Kidney epithelial cell (primary cell): Measurements from ENCODE around the gene BAHCC1. TPM values are rescaled to one million over a fixed set of nuclear protein-coding genes. Genes with fewer than 3 reads are reported as not detected.

Experiments
- DNase-seq: peaks from one replicate; pipeline ENCODE4 v3.0.0-alpha.2; 2010; ENCODE audit warnings: low read depth
- H3K27me3 ChIP-seq: 2 replicates; pipeline ENCODE4 v1.6.0; 2011; ENCODE audit warnings: low read length; ENCODE audit not compliant: control insufficient read depth, insufficient read depth
- H3K36me3 ChIP-seq: 2 replicates; pipeline ENCODE4 v1.5.1; 2011; ENCODE audit warnings: low read length; ENCODE audit not compliant: control insufficient read depth, insufficient read depth
- H3K4me3 ChIP-seq: 2 replicates; pipeline ENCODE4 v1.5.1; 2011; ENCODE audit warnings: low read depth, mild to moderate bottlenecking, control low read depth, low read length
- total RNA-seq: library from RNA; depleted of rRNA; stranded (reverse); fragments of >200 nt; gene quantifications from 2 replicates; pipeline ENCODE4 v1.2.3, GENCODE V29; 2015
- TF ChIP-seq, protein P1 (sequence below): IDR thresholded peaks from 2 replicates; pipeline ENCODE4 v1.5.1; 2011; ENCODE audit warnings: mild to moderate bottlenecking, moderate library complexity, low read length, control low read depth, inconsistent platforms; ENCODE audit not compliant: insufficient read depth, poor library complexity, severe bottlenecking

BAHCC1 gene
- total RNA-seq, 1 donor from 2014 or later = 6.6 TPM

DNA sequence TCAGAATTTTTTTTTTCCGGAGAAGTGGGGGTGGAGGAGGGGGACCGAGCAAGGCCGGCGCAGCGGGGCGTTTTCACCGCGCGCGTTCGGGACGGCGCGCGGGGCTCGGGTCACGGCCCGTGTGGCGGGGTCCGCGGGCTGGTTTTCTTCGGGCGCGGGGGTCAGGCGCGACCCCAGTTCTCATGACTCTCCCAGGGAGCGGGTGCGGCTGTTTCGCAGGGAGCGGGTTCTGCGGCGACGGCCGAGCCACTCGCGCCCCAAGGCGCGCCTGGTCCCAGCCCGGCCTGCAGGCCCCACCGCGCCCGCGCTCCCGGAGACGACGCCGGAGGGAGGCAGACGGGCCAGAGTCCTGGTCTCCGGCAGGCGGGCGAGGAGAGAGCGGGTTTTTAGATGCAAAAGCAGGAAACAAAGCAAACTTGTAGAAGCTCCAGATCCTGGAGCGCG lies 1.0 kb downstream of the BAHCC1 start:
- TF ChIP-seq, protein P1, sequence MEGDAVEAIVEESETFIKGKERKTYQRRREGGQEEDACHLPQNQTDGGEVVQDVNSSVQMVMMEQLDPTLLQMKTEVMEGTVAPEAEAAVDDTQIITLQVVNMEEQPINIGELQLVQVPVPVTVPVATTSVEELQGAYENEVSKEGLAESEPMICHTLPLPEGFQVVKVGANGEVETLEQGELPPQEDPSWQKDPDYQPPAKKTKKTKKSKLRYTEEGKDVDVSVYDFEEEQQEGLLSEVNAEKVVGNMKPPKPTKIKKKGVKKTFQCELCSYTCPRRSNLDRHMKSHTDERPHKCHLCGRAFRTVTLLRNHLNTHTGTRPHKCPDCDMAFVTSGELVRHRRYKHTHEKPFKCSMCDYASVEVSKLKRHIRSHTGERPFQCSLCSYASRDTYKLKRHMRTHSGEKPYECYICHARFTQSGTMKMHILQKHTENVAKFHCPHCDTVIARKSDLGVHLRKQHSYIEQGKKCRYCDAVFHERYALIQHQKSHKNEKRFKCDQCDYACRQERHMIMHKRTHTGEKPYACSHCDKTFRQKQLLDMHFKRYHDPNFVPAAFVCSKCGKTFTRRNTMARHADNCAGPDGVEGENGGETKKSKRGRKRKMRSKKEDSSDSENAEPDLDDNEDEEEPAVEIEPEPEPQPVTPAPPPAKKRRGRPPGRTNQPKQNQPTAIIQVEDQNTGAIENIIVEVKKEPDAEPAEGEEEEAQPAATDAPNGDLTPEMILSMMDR = no peak
- Histone ChIP-seq H3K36me3 (no peaks in the 10 kb centered on the region), H3K27me3 (no peaks in the 10 kb centered on the region), H3K4me3 (peak overlapping the region; percentile 57)
- no peak for DNase-seq

DNA sequence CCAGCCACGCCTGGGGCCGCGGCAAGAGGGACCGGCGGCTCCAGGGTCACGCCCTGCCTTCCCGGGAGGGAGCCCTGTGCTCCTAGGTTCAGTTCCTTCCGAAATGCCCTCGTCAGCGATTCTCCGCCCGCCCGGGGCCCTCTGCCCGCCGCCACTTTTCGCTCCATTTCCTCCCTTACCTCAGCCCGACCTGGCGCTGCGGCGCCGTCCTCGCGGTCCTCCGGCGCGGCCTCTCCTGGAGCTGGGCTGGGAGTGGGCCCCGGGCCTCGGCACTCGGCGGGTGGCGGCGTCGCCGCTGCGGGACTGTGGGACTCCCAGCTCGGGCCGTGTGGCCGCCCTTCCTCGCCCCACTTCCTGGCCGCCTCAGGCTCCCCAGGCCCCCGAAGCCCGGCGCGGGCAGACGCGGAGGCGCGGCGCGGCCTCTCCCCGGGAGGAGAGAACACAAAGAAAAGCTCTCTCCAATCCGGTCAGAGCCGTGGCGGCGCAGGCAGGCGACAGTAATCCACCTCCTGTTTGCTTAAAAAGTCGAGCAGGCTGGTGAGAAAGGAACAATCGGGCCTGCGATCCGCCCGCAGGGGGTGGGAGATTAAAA lies 1.6 kb downstream of the BAHCC1 start:
- DNase-seq = no peak
- Histone ChIP-seq H3K27me3 (no peaks in the 10 kb centered on the region), H3K36me3 (no peaks in the 10 kb centered on the region), H3K4me3 (peak overlapping the region; percentile 57)
- TF ChIP-seq, protein P1 = no peak

DNA sequence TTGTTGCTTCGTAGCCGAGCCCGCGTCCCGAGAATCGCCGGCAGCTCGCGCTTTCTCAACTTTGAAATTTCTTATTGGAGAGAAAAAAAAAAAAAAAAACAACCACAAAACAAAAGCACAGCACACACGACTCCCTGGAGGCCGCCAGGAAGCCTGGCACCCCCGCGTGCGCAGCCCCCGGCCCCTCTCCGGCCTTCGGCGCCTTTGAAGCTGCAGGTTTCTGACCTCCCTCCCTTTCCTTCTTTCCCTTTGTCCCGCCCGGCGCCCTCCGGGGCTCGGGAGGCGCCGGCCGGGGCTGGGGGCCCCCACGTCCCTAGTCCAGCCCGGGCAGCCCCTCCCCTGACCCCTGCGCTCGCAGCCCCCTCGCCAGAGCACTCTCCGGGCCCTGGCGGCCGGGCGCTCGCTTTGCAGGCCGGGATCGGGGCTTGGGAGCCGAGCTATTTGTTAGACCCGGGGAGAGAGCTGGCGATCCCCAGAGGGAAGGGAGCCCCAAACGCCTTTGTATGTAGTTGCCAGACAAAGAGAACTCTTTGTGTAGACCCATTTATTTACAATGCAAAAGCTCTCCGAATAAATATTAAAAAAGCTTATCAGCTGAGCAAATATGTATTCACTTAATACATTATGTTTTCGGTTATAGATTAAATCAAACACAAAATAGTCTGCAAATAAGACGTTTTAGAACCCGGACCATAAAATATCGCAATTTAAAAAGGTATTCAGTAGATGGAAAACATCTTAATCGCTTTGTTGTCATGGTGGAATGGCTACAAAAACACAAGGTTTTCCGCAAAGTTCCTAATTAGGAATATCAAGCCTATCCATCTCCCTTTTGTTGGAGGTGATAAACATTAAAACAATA lies 2.3 kb downstream of the BAHCC1 start:
- Histone ChIP-seq H3K4me3 (peak overlapping the region; percentile 57), H3K36me3 (no peaks in the 10 kb centered on the region), H3K27me3 (no peaks in the 10 kb centered on the region)
- no peak for DNase-seq
- TF ChIP-seq, protein P1 = no peak

DNA sequence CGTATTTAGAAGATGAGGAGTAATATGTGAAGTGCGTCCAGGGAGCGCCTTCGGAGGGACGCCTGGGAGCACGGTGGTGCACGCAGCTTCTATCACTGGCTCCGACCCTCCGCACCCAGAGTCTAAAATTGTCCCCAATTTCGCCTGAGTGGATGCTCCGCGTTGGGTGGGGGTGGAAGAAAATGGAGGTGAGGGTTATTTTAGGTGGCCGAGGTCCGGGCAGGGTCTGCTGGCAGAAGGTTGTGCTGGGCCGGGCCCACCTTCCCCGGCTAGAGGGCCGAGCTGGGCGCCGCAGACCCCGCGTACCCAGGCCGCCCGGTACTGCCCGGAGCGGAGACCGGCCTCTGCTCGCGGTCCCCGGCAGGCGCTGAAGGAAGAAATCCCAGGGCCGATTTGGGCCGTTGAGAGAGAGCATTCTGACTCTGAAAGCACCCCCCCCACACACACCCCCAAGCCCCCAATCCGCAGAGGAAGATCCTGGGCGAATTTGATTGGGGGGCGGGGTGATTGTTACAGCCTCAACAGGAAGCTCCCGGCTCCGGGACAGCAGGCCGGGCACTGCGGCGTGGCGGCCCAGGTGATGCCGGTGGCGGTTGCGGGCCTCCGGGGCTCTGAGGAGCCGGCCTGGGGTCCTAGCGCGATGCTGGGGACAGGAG lies 3.0 kb downstream of the BAHCC1 start:
- no peak for DNase-seq

DNA sequence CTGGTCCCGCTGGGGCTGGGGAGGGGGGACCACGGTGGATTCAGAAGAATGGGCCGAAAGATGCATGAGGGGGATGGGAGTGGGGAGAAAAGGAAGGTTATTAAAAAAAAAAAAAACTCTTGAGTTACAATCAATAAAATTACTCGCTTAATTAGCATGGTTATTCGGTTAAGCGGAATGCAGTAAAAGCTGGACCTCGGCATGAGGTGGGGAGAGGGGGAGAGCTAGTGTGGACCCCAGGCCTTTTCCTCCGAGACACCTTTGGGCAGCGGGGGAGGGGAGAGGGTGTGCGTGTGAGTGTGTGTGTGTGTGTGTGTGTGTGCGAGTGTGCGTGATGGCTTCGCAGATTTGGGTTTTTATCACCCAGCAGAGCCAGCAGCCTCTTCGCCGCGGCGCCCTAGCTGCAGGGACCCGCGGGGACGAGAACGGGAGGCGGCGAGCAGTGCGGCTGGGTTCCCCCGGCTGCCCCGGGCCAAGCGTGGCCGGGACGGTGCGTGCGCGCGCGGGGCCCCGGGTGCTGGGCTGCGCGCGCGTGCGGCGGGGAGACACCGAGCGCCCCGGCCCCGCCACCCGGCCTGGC lies 3.7 kb downstream of the BAHCC1 start:
- Histone ChIP-seq H3K36me3 (no peaks in the 10 kb centered on the region), H3K27me3 (no peaks in the 10 kb centered on the region), H3K4me3 (peak overlapping the region; percentile 57)
- TF ChIP-seq, protein P1 = no peak
- no peak for DNase-seq

More for the DNA sequence above, 3.0 kb downstream of the BAHCC1 start:
- Histone ChIP-seq H3K27me3 (no peaks in the 10 kb centered on the region), H3K4me3 (peak overlapping the region; percentile 57), H3K36me3 (no peaks in the 10 kb centered on the region)
- TF ChIP-seq, protein P1 = no peak
